ENCODE measurements around the gene SPATA6L.

Gene SPATA6L

GRCh38 chr9:4677392-4677791, 11.1 kb upstream of the SPATA6L start:
- TF ChIP-seq CTCF (conservative IDR thresholded peaks at IDR 0.05; ENCODE audit: low read length): no peak
- no peak for TF ChIP-seq EZH2phosphoT487 (IDR thresholded peaks at IDR 0.05; ENCODE audit: borderline replicate concordance)
- Histone ChIP-seq H3K27me3 (ENCODE audit: insufficient read depth, low read length, poor library complexity, severe bottlenecking) (no peaks in the 10 kb centered on the region), H3K79me2 (ENCODE audit: insufficient read depth, low read length) (peaks cover 24% of the 10 kb centered on the region), H3K9me2 (replicated peaks; ENCODE audit: low read depth, low read length) (no peaks in the 10 kb centered on the region), H3K9ac (ENCODE audit: low read depth, low read length, poor library complexity, severe bottlenecking) (no peak overlapping the region), H3K9me3 (ENCODE audit: insufficient read depth, low read depth, low read length) (no peaks in the 10 kb centered on the region), H3K4me3 (ENCODE audit: low read length, poor library complexity, severe bottlenecking) (no peak overlapping the region), H3K36me3 (ENCODE audit: insufficient read depth, low read length) (no peaks in the 10 kb centered on the region), H3K4me1 (ENCODE audit: insufficient read depth, low read length, poor library complexity, severe bottlenecking) (peaks cover 21% of the 10 kb centered on the region), H4K20me1 (ENCODE audit: insufficient read depth, low read length, poor library complexity, severe bottlenecking) (peaks cover 6% of the 10 kb centered on the region), H3K4me2 (ENCODE audit: low read depth, low read length, poor library complexity, severe bottlenecking) (no peak overlapping the region), H3F3A (ENCODE audit: low read depth) (0 out of 2 replicates have a peak, but pooled peaks cover 3% of the 10 kb centered on the region), H2AFZ (ENCODE audit: low read length) (no peak overlapping the region)

GRCh38 chr9:4674783-4675182, 8.5 kb upstream of the SPATA6L start:
- H3K4me1 ChIP-seq (ENCODE audit: insufficient read depth, low read length, poor library complexity, severe bottlenecking): peaks cover 8% of the 10 kb centered on the region
- no peaks in the 10 kb centered on the region for H3K27me3 ChIP-seq (ENCODE audit: insufficient read depth, low read length, poor library complexity, severe bottlenecking)
- no peak overlapping the region for H3K9ac ChIP-seq (ENCODE audit: low read depth, low read length, poor library complexity, severe bottlenecking)
- no peaks in the 10 kb centered on the region for H3K9me2 ChIP-seq (replicated peaks; ENCODE audit: low read depth, low read length)
- H3K79me2 ChIP-seq (ENCODE audit: insufficient read depth, low read length): peaks cover under 1% of the 10 kb centered on the region; the same call in 1 of the 2 replicates
- H3K9me3 ChIP-seq (ENCODE audit: insufficient read depth, low read depth, low read length): no peaks in the 10 kb centered on the region
- no peak overlapping the region for H2AFZ ChIP-seq (ENCODE audit: low read length)
- no peaks in the 10 kb centered on the region for H4K20me1 ChIP-seq (ENCODE audit: insufficient read depth, low read length, poor library complexity, severe bottlenecking)
- no peaks in the 10 kb centered on the region for H3K36me3 ChIP-seq (ENCODE audit: insufficient read depth, low read length)
- no peak overlapping the region for H3K4me2 ChIP-seq (ENCODE audit: low read depth, low read length, poor library complexity, severe bottlenecking)
- H3F3A ChIP-seq (ENCODE audit: low read depth): 0 out of 2 replicates have a peak, but pooled peaks cover 3% of the 10 kb centered on the region
- H3K4me3 ChIP-seq (ENCODE audit: low read length, poor library complexity, severe bottlenecking): no peak overlapping the region
- TF ChIP-seq EZH2phosphoT487 (IDR thresholded peaks at IDR 0.05; ENCODE audit: borderline replicate concordance): no peak
- TF ChIP-seq CTCF (conservative IDR thresholded peaks at IDR 0.05; ENCODE audit: low read length): no peak

GRCh38 chr9:4671737-4672136, 5.5 kb upstream of the SPATA6L start:
- Histone ChIP-seq H3K36me3 (ENCODE audit: insufficient read depth, low read length) (no peaks in the 10 kb centered on the region), H3K4me3 (ENCODE audit: low read length, poor library complexity, severe bottlenecking) (no peak overlapping the region), H3K4me2 (ENCODE audit: low read depth, low read length, poor library complexity, severe bottlenecking) (no peak overlapping the region), H3K9ac (ENCODE audit: low read depth, low read length, poor library complexity, severe bottlenecking) (no peak overlapping the region), H3K79me2 (ENCODE audit: insufficient read depth, low read length) (no peaks in the 10 kb centered on the region), H3K9me2 (replicated peaks; ENCODE audit: low read depth, low read length) (no peaks in the 10 kb centered on the region), H3K9me3 (ENCODE audit: insufficient read depth, low read depth, low read length) (no peaks in the 10 kb centered on the region), H3K4me1 (ENCODE audit: insufficient read depth, low read length, poor library complexity, severe bottlenecking) (peaks cover 2% of the 10 kb centered on the region), H3K27me3 (ENCODE audit: insufficient read depth, low read length, poor library complexity, severe bottlenecking) (peaks cover 2% of the 10 kb centered on the region), H4K20me1 (ENCODE audit: insufficient read depth, low read length, poor library complexity, severe bottlenecking) (no peaks in the 10 kb centered on the region), H2AFZ (ENCODE audit: low read length) (no peak overlapping the region), H3F3A (ENCODE audit: low read depth) (no peaks in the 10 kb centered on the region)
- no peak for TF ChIP-seq CTCF (conservative IDR thresholded peaks at IDR 0.05; ENCODE audit: low read length)
- no peak for TF ChIP-seq EZH2phosphoT487 (IDR thresholded peaks at IDR 0.05; ENCODE audit: borderline replicate concordance)

Measured in Loucy (cell line).